K562 (cell line): Measurements from ENCODE around the gene BMI1. TPM values are rescaled to one million over a fixed set of nuclear protein-coding genes. Genes with fewer than 3 reads are reported as not detected.
A peak's percentile ranks its signal among the peaks of the same experiment; 100 is the strongest.

ENCODE experiments used
- ATAC-seq: fragments of 200-7000 bp; cut with Tn5 transposase; 3 replicates; pipeline ENCODE4 v1.9.1; 2020; ENCODE audit warnings: moderate library complexity
- BruUV-seq: library from RNA; stranded (reverse); fragments of 400-500 nt; replicated peaks from 2 replicates; lab custom pipeline; 2021; lab: Mats Ljungman, UMichigan
- CTCF ChIA-PET: fragments of 300-600 bp; formaldehyde crosslinking; extraction: SDS; loops from one replicate; lab custom pipeline; 2021; ENCODE audit warnings: low intra/inter-chr PET ratio; lab: Yijun Ruan, JAX
- POLR2A ChIA-PET: fragments of 300-600, 350-650 bp; sonication (Branson Sonifier 250); formaldehyde crosslinking; extraction: SDS; loops from one replicate; lab custom pipeline; 2021; ENCODE audit warnings: antibody characterized with exemption, inconsistent platforms; lab: Yijun Ruan, JAX
- DNase-seq, 4 experiments: peaks; one replicate each; pipeline versions ENCODE4 v3.0.0 to v3.0.0-alpha.2; 2011 to 2018; ENCODE audit warnings: low spot score in 3 of 4, mixed read lengths in 3 of 4; ENCODE audit errors: extremely low read depth in 1 of 4
- FAIRE-seq: peaks from 2 replicates; lab custom pipeline; 2011; peaks lifted over from hg19 to GRCh38; lab: Jason Lieb, UNC
- H2AFZ ChIP-seq: 2 replicates; pipeline ENCODE4 v1.6.0; 2011; ENCODE audit warnings: low read depth, low read length, control low read depth, inconsistent platforms
- H3K27ac ChIP-seq: fragments of 200-600 bp; 3 replicates; pipeline ENCODE4 v1.8.0; 2011; ENCODE audit warnings: low read depth, mild to moderate bottlenecking, control low read depth, inconsistent platforms, low read length, moderate library complexity, mixed read lengths; ENCODE audit errors: extremely low read depth
- H3K27me3 ChIP-seq, 2 experiments: fragments of 300-600 bp in 1 of 2; 2 replicates in 1 of 2; 3 replicates in 1 of 2; pipeline versions ENCODE4 v1.6.0 to v1.8.0; 2011; ENCODE audit warnings: inconsistent platforms in 2 of 2, low read length in 2 of 2, mild to moderate bottlenecking in 1 of 2, mixed read lengths in 1 of 2, moderate library complexity in 1 of 2; ENCODE audit not compliant: control insufficient read depth in 2 of 2, insufficient read depth in 2 of 2
- H3K36me3 ChIP-seq: fragments of 300-600 bp; 3 replicates; pipeline ENCODE4 v1.8.0; 2011; ENCODE audit warnings: mild to moderate bottlenecking, low read length, inconsistent platforms; ENCODE audit not compliant: control insufficient read depth, insufficient read depth
- H3K4me1 ChIP-seq, 2 experiments: fragments of 200-600 bp in 1 of 2; replicated peaks in 1 of 2; 2 replicates in 1 of 2; 3 replicates in 1 of 2; pipeline versions ENCODE4 v1.5.1 to v1.8.0; 2011; ENCODE audit warnings: inconsistent platforms in 2 of 2, low read length in 2 of 2, mild to moderate bottlenecking in 1 of 2, mixed read lengths in 1 of 2, moderate library complexity in 1 of 2; ENCODE audit not compliant: control insufficient read depth in 2 of 2, insufficient read depth in 2 of 2
- H3K4me2 ChIP-seq: 2 replicates; pipeline ENCODE4 v1.6.1; 2011; ENCODE audit warnings: low read length, control low read depth, inconsistent platforms, mixed read lengths; ENCODE audit not compliant: insufficient read depth
- H3K4me3 ChIP-seq: fragments of 200-600 bp; sonication (generic), shearing (Covaris generic); 2 replicates; pipeline ENCODE4 v1.5.1; 2016; ENCODE audit warnings: control low read depth, inconsistent platforms
- H3K79me2 ChIP-seq: fragments of 200-600 bp; 3 replicates; pipeline ENCODE4 v1.8.0; 2011; ENCODE audit warnings: low read length, inconsistent platforms; ENCODE audit not compliant: control insufficient read depth, insufficient read depth
- H3K9ac ChIP-seq, 2 experiments: 2 replicates each; pipeline versions ENCODE4 v1.6.0 to v1.6.1; 2011; ENCODE audit warnings: low read depth in 2 of 2, low read length in 2 of 2, control low read depth in 1 of 2, inconsistent platforms in 1 of 2, mild to moderate bottlenecking in 1 of 2, mixed read lengths in 1 of 2; ENCODE audit not compliant: insufficient read depth in 1 of 2
- H3K9me1 ChIP-seq: one replicate; pipeline ENCODE4 v1.6.0; 2011; ENCODE audit warnings: inconsistent platforms, mild to moderate bottlenecking, low read length, moderate library complexity; ENCODE audit not compliant: control insufficient read depth, insufficient read depth
- H3K9me3 ChIP-seq: replicated peaks from 2 replicates; pipeline ENCODE4 v1.5.1; 2011; ENCODE audit warnings: low read depth, low read length, inconsistent platforms; ENCODE audit not compliant: control insufficient read depth, insufficient read depth
- H4K20me1 ChIP-seq: replicated peaks from 2 replicates; pipeline ENCODE4 v1.6.1; 2011; ENCODE audit warnings: low read length, inconsistent platforms, mixed read lengths; ENCODE audit not compliant: control insufficient read depth, insufficient read depth
- GATAD2B ChIP-seq: fragments of 450-650 bp; IDR thresholded peaks from 2 replicates; pipeline ENCODE4 v1.6.1; 2017; ENCODE audit warnings: mild to moderate bottlenecking, borderline replicate concordance
- KDM1A ChIP-seq, 2 experiments: fragments of 450-650 bp; IDR thresholded peaks; 2 replicates each; pipeline ENCODE4 v1.6.1; 2016; ENCODE audit warnings: mild to moderate bottlenecking in 2 of 2
- LEF1 ChIP-seq: fragments of 450-650 bp; IDR thresholded peaks from 2 replicates; pipeline ENCODE4 v1.6.1; 2016; ENCODE audit warnings: mild to moderate bottlenecking
- MNT ChIP-seq, 2 experiments: fragments of 450-650 bp; conservative IDR thresholded peaks; 2 replicates each; pipeline ENCODE4 v1.6.1; 2017; ENCODE audit warnings: mild to moderate bottlenecking in 2 of 2, moderate library complexity in 2 of 2
- RREB1 ChIP-seq: fragments of 250-450 bp; sonication (Bioruptor Pico); IDR thresholded peaks from 2 replicates; pipeline ENCODE4 v1.4.0; 2020
- SMAD4 ChIP-seq: fragments of 250-450 bp; sonication (Bioruptor Pico); conservative IDR thresholded peaks from 2 replicates; pipeline ENCODE4 v1.8.0; 2021; ENCODE audit warnings: inconsistent platforms, mild to moderate bottlenecking, moderate library complexity
- ZNF592 ChIP-seq: fragments of 450-650 bp; IDR thresholded peaks from 2 replicates; pipeline ENCODE4 v1.6.1; 2017; ENCODE audit warnings: antibody characterized with exemption, mild to moderate bottlenecking
- WGBS: fragments of 100-300 bp; shearing (Covaris generic); methylation state at CpG from one replicate; pipeline ENCODE4 v1.1.6; 2016; ENCODE audit warnings: low coverage, mixed read lengths; ENCODE audit not compliant: insufficient coverage; ENCODE audit errors: missing lambda C conversion rate; 5-methylcytosine and 5-hydroxymethylcytosine counted together
- in situ Hi-C: fragments of 300-500 bp; cut with MboI; formaldehyde crosslinking; loops from 4 replicates; pipeline ENCODE4 v1.15.0; 2018; ENCODE audit warnings: inconsistent platforms, mixed read lengths
- intact Hi-C: fragments of 100-400 bp; cut with micrococcal nuclease; formaldehyde crosslinking; loops from 2 replicates; pipeline ENCODE4 v1.14.2; 2022
- polyA plus RNA-seq, 8 experiments: library from polyadenylated mRNA; depleted of rRNA in 4 of 8; stranded (reverse) in 5 of 8; unstranded in 3 of 8; fragments of >200 nt; fragmentation: Nextera tagmentation in 2 of 8; fragmentation: Illumina TruSeq in 1 of 8; extraction: Ambion mirVana in 2 of 8; extraction: Trizol in 1 of 8; gene quantifications; 2 replicates each; pipeline versions ENCODE4 v1.2.1 to v1.2.3, GENCODE V29; 2011 to 2014; ENCODE audit warnings: inconsistent platforms in 1 of 8, missing spikeins in 1 of 8
- total RNA-seq, 7 experiments: library from RNA; depleted of rRNA in 6 of 7; stranded (reverse); fragments of >200 nt in 6 of 7; fragmentation: Illumina TruSeq in 2 of 7; extraction: Trizol in 2 of 7; gene quantifications; 2 replicates each; pipeline versions ENCODE4 v1.2.1 to v1.2.3, GENCODE V29; 2011 to 2021; ENCODE audit warnings: low replicate concordance in 1 of 7

BMI1 gene
- total and polyA plus RNA-seq, 9 of the 15 experiments (the other 6 are each of a cell fraction or from before 2014, with no cell fraction given): 21.4 to 103 (median 70.8) TPM

GRCh38 chr10:22310928-22311327, 10.0 kb upstream of the BMI1 start (continued):
- TF ChIP-seq RREB1 (CRISPR knock-in tag) (no peak), SMAD4 (CRISPR knock-in tag) (no peak)

GRCh38 chr10:22314852-22315251, 6.0 kb upstream of the BMI1 start:
- Histone ChIP-seq H3K79me2 (peaks cover 48% of the 10 kb centered on the region), H3K9me1 (no peaks in the 10 kb centered on the region), H3K9ac (peak overlapping the region in 1 of 2 experiments; percentile 84; a peak in 2 of 4 replicates), H3K27me3 (no peaks in the 10 kb centered on the region), H3K4me1 (peaks cover 8 to 13% of the 10 kb centered on the region in 2 experiments; a peak in 3 of 5 replicates), H3K36me3 (no peaks in the 10 kb centered on the region; the same call in 2 of the 3 replicates), H3K9me3 (no peaks in the 10 kb centered on the region), H3K4me2 (peak overlapping the region; percentile 97), H3K27ac (peak overlapping the region; percentile 95), H3K4me3 (peak overlapping the region; percentile 77; the same call in 1 of the 2 replicates), H4K20me1 (no peaks in the 10 kb centered on the region), H2AFZ (peak overlapping the region; percentile 93)
- CTCF ChIA-PET: no interaction called here
- intact Hi-C loops: loop anchor here (5.0 to 10.0 kb wide), 2 partner anchors 740 to 788 kb away; partner anchors contain the start of gene SKIDA1
- WGBS: 0% methylated on average over 2 of the region's 2 CpGs
- no peak for FAIRE-seq
- DNase-seq: peak in 1 of 4 experiments; percentile 2
- BruUV-seq: TSS peak; percentile 56
- in situ Hi-C loops: no loop called here
- POLR2A ChIA-PET: interaction anchor here (0.6 to 3.0 kb wide), 4 partner anchors 11 to 86 kb away, joined by 3 to 25 read pairs (median 3); no protein-coding TSS in a partner anchor
- peak; percentile 11 for ATAC-seq
- TF ChIP-seq MNT (conservative IDR thresholded peaks at IDR 0.05): peak in 1 of 2 experiments; percentile 25; a peak in 2 of 4 replicates
- TF ChIP-seq KDM1A (IDR thresholded peaks at IDR 0.05): peak in 1 of 2 experiments; percentile 27; a peak in 1 of 4 replicates
- TF ChIP-seq LEF1: 0 out of 2 replicates have a peak, but pooled peaks have one; percentile 27
- TF ChIP-seq GATAD2B: peak; percentile 19; the same call in 1 of the 2 replicates
- peak; percentile 57 for TF ChIP-seq ZNF592
